Embryonic facial prominence (tissue), 1 donor: ENCODE results near the gene TMPRSS7.

Experiments used
- DNase-seq: peaks from one replicate; pipeline ENCODE4 v3.0.0-alpha.2; 2016; ENCODE audit errors: extremely low spot score

The TMPRSS7 gene, protein sequence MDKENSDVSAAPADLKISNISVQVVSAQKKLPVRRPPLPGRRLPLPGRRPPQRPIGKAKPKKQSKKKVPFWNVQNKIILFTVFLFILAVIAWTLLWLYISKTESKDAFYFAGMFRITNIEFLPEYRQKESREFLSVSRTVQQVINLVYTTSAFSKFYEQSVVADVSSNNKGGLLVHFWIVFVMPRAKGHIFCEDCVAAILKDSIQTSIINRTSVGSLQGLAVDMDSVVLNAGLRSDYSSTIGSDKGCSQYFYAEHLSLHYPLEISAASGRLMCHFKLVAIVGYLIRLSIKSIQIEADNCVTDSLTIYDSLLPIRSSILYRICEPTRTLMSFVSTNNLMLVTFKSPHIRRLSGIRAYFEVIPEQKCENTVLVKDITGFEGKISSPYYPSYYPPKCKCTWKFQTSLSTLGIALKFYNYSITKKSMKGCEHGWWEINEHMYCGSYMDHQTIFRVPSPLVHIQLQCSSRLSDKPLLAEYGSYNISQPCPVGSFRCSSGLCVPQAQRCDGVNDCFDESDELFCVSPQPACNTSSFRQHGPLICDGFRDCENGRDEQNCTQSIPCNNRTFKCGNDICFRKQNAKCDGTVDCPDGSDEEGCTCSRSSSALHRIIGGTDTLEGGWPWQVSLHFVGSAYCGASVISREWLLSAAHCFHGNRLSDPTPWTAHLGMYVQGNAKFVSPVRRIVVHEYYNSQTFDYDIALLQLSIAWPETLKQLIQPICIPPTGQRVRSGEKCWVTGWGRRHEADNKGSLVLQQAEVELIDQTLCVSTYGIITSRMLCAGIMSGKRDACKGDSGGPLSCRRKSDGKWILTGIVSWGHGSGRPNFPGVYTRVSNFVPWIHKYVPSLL

GRCh38 chr3:112034436-112034835 lies at the start of gene TMPRSS7:
Gene TMPRSS7, plus strand, starts transcription at chr3:112034736. Its CDS starts 110 bp downstream, at chr3:112034846.
- DNase-seq: no peak

- DNase-seq: no peak
Observed at GRCh38 chr3:111986800-111987199, 47.7 kb upstream of the TMPRSS7 start.

DNA sequence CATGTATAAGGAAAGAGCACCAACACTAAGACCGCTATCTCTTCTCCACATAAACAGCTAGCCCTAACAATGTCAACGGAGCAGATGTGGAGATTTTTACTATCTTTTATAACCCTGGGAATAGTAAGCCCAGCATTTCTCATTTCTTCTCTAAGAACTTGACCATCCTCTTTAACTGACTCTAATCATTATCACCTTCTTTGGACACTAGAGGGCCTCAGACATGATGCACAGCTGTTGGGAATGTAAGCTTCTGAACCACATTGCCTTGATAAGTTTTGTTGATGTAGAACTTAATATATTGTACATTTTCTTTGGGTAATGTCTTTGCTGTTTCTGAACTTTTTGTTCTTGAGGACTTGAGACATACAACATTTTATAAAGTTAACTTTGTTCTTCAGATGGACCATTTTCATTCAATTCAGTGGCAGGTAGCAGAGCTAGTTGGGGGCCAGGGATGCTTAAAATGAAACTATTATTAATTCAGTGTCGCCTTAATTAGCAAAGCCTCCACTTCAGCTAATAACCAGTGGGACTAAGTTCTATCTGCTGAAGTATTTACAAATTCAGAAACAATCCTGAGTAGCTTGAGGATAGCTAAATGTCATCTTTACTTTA lies 45.4 kb upstream of the TMPRSS7 start:
- no peak for DNase-seq

GRCh38 chr3:111993038-111993437 lies 41.5 kb upstream of the TMPRSS7 start:
- DNase-seq: no peak

DNA sequence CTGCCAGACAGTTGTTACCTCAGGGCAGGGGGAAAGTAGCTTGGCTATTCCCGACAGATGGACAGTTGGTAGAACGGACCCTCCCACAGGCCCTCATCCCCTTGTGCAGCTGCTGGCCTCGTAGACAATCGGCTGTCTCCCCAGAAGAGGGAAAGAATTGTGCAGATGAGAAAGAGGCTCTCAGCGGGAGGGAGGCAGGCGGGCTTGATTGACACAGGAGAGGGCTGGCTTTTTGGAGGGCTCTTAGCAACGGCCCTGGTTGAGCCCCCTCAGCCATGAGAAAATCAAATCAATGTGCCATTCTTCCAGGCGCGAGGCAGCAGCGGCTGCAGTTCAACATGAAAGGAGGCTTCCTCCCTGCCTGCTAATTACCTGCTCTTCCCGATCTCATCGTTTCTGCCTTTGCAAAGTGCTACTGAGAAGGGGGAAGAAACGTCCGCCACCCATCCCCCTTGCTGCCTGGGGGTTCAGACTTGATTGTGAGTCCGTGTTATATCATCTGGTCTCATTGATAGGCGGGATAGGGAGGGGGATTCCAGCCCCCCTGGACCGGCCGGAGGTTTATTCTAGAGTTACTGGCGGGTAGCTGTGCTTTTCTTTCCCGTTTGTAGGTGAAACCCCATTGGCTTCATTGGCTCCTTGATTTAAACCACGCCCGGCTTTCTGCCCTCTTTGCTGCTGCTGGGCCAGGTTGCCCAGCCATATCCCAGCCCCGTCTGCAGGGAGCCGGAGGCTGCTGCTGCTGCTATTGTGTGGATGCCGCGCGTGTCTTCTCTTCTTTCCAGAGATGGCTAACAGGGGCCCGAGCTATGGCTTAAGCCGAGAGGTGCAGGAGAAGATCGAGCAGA lies 35.7 kb upstream of the TMPRSS7 start, which contains the start of gene TAGLN3:
Gene TAGLN3 (plus strand): TSS at position 287 of the 848 bp plus-strand sequence. CDS start 501 bp downstream, at position 788.
- DNase-seq: no peak

- DNase-seq: no peak
Observed at GRCh38 chr3:111999484-112000324, 34.8 kb upstream of the TMPRSS7 start.

GRCh38 chr3:112000367-112000771 lies 34.2 kb upstream of the TMPRSS7 start:
- DNase-seq: no peak

- DNase-seq: no peak
Observed at GRCh38 chr3:112000966-112001365, 33.6 kb upstream of the TMPRSS7 start.

- DNase-seq: no peak
Observed at GRCh38 chr3:112001526-112001925, 33.0 kb upstream of the TMPRSS7 start.

DNA sequence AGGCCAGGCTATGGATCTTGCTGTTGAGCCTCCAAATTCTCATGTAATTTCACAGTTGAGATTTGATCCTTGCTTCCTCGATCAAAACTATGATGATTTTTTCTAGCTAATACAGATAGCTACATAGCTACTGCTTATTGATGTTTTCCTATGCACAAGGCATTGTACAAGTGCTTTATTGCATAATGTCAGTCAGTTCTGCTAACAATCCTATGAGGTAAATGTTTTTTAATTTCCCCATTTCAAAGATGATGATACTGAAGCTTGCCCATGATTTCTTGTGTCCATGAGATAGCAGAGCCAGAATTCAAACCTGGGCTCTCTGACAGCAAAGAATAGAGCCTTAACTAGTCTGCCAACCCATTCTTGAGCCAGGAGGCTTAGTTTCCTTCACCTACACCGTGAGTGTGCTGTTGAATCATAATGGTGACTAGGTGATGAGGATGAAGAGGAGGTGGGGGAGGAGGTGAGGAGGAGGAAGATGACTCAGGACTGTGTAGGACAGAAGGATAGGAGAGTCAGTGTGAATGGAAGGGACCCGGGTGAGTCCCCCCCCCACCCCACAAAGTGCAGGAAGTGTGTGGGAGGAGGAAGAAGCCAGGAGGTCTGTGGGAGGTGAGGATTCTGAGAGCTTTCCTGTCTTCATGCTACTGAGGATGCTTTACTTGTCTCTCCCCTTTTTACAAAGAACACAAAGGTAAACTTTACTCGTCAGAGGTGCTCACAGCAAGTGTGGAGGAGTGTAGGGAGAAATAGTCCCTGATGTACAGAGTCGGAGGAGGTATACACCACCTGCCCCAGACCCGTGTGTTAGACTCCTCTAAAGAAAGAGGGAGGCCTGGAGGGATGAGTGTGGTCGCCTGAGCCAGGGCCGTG lies 32.2 kb upstream of the TMPRSS7 start:
- DNase-seq: no peak

- DNase-seq: no peak
Observed at GRCh38 chr3:112003321-112004080, 31.0 kb upstream of the TMPRSS7 start.

GRCh38 chr3:112004187-112004586 lies 30.3 kb upstream of the TMPRSS7 start:
- DNase-seq: no peak

GRCh38 chr3:112004669-112005068 lies 29.9 kb upstream of the TMPRSS7 start:
- no peak for DNase-seq

DNA sequence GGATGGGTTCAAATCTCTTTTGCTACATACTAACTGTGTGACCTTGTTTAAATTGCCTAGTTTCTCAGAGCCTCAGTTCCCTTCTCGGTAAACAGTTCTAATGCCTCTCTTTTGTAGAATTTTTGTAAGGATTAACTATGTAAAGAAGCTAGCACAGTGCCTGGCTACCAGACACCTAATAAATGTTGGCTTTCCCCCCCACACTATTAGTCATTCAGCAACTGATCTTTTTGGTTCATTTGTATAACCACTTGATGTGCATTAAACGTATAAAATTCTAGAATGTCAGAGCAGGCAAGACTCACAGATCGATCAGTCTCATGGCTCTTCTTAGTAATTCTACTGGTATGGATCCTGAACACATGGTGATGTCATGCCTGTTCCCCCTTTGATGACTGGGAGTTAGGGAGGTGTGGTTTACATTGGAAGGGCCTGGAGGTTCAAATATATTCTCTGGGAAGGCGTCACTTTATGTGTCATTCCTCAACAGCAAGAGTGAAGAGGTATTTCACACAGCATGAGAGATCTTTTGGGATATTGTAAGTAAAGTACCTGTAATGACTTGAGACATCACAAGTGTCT lies 29.4 kb upstream of the TMPRSS7 start:
- DNase-seq: no peak

DNA sequence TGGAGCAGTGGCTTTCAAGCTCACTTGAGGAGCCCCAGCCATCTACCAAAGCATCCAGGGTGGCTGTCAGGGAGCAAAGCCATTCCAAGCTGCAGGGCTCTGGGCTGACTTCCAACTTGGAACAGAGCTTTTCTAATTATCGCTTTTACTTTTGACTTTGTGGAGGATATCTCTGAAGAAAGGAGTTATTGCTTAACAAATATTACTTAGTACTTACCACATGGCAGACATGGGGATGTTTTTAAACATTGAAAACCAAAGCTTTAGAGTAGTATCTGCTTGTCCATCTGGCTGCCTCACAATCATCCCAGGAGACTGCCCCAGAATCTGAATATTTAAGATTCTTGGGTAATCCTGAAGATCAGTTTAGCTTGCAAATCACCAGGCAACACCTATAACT lies 26.9 kb upstream of the TMPRSS7 start:
- no peak for DNase-seq

DNA sequence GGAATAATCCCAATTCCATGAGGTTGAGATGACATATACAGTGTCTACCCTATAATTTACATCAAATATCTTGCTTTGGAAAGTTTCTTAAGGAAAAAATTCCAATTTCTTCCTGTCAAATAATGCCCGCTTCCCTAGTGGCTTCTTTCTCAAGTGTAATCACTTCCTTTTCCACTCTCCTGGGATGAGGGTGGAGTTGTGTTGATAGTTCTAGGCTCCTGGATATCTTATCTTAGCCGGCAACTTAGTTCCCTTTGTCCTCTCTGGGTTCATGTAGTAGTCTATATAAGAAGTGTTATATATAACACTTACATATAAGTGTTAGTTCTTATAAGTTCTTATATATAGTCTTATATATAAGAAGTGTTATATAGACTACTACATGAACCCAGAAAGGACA lies 24.9 kb upstream of the TMPRSS7 start:
- DNase-seq: no peak

DNA sequence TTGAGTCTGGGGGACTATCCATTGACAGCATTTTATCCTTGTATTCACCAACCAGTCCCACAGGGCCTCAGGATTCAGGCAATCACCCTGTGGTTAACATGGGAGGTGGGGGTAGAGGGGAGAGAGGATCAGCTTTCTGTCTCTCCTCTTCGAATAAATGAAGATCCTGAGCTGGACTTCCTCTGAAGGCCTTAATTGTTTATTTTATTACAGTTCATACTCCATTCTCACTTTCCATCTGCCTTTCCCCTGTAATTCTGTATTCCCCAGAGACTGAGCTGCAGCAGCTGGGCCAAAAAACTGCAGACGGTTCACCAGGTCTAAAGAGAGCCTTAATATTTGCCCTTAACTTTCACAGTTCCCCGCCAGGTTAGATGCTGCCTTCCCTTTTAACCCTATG lies 23.9 kb upstream of the TMPRSS7 start:
- no peak for DNase-seq

DNA sequence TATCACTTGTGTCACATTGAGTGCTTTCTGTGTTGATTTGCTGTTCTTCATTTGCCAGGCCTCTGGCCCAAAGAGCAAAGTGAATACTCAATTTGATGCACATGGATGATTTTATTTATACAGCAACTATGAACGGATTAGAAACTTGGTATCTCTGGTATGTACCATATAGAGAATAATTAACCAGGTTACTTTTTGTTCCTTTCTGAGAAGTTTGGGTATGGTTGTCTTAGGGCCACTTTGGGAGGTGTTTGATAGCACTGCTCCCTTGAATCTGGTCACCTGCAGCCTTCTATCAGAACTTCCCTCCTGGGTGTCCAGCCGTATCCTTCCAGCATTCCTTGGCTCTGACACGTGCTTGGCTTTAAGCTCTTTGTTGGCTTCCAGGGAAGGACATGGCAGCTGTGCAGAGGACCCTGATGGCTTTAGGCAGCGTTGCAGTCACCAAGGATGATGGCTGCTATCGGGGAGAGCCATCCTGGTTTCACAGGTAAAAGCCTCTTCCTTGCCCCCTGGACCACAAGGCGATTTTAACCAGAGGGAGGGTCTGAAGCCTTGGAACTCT lies 23.1 kb upstream of the TMPRSS7 start:
- DNase-seq: no peak
